Measurements from ENCODE around the gene LCTL.
A peak's percentile ranks its signal among the peaks of the same experiment; 100 is the strongest.
"Not testable (repeated sequence)": the region's sequence is repeated elsewhere in the genome, so short reads cannot be mapped to it uniquely, and the experiment has no call there.

LCTL gene

GRCh38 chr15:66592505-66593218, 26.9 kb upstream of the LCTL start:
- no peak for DNase-seq (ENCODE audit: low spot score)

DNA sequence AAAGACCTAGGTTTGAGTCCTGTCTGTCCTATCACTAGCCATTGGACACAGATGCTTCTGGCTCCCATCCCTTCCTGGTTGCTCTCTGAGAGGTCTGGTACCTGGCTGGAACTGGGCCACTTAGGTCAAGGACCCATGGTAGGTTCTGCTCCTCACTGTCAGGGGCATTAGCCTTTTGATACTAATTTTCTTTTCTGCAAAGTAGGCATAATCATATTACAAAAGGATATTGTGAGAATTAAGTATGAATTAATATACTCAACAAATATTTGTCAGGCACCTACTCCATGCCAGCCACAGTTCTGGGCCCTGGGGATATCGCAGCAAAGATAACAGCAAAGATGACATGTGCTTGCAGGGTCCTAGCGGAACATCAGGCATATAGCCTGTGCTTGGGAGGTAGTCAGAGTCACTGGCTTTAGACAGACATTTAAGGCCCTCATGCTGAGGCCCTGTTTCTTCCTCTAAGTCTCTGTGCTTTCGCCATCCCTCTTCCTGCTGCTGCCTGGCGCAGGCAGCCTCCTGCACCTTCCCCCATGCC, 25.6 kb upstream of the LCTL start:
- DNase-seq (ENCODE audit: low spot score), result no peak

GRCh38 chr15:66590435-66590834, 24.6 kb upstream of the LCTL start:
- no peak for DNase-seq (ENCODE audit: low spot score)

DNA sequence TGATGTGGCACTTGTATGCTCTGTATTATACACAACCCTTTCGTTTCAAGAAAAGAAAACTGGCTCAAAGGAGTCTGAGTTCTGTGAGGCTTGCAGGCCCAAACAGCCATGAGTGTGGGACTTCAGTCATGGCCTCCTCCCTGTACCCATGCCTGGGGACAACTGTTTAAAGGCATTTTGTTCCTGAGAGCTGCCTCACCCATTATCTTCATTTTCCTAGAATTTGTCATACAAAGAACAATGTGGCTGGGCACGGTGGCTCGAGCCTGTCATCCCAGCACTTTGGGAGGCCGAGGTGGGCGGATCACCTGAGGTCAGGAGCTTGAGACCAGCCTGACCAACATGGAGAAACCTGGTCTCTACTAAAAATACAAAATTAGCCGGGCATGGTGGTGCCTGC, 23.6 kb upstream of the LCTL start:
- DNase-seq (ENCODE audit: low spot score), result not testable (repeated sequence)

- DNase-seq (ENCODE audit: low spot score), result no peak
Measured at GRCh38 chr15:66588971-66589370, 23.2 kb upstream of the LCTL start.

DNA sequence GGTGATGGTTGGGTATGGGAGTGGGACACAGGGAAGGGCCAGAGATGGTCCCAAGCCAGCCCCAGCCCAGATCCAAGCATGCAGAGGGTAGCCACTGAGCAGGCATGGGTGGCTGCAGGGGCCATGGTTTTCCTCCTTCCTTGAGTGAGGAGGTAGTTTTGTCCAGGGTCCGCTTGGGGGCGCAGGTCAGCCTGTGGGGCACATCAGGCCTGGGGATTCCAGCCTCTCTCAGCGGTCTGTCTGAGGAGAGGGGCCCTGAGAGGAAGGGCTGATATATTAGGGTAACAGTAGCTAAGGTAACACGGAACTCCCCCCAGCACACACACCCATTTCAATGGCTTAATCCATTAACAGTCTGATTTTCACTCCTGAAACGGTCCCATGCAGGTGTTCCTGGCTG, 22.7 kb upstream of the LCTL start:
- no peak for DNase-seq (ENCODE audit: low spot score)

DNA sequence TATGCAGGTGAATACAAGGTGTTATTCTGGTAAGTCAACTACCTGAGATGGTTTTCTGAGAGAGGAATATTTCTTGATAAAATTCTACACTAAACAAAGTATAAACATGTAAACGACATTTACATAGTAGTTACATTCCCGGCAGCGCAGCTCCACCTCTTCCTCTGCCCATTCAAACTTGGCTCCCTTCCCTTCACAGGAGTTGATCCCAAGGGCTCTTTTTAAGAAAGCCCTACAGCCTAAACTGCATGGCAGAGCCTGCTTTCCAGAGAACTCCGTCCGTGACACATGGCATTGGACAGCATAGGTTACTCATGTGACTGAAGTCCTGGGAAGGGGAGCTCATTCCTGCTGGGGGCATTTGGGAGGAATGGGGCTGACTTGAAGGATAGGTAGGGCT, 22.0 kb upstream of the LCTL start:
- DNase-seq (ENCODE audit: low spot score), result no peak

DNA sequence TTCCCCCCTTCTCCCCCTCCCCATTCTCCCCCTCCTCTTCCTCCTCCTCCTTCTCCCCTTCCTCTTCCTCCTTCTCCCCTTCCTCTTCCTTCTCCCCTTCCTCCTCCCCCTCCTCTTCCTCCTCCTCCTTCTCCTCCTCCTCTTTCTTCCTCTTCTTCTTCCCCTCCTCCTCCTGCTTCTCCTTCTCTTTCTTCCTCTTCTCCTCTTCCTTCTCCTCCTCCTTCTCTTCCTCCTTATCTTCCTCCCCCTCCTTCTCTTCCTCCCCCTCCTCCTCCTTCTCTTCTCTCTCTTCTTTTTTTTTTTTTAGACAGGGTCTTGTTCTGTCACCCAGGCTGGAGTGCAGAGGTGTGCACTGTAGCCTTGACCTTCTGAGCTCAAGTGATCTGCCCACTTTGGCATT, 21.2 kb upstream of the LCTL start:
- no peak for DNase-seq (ENCODE audit: low spot score)

DNA sequence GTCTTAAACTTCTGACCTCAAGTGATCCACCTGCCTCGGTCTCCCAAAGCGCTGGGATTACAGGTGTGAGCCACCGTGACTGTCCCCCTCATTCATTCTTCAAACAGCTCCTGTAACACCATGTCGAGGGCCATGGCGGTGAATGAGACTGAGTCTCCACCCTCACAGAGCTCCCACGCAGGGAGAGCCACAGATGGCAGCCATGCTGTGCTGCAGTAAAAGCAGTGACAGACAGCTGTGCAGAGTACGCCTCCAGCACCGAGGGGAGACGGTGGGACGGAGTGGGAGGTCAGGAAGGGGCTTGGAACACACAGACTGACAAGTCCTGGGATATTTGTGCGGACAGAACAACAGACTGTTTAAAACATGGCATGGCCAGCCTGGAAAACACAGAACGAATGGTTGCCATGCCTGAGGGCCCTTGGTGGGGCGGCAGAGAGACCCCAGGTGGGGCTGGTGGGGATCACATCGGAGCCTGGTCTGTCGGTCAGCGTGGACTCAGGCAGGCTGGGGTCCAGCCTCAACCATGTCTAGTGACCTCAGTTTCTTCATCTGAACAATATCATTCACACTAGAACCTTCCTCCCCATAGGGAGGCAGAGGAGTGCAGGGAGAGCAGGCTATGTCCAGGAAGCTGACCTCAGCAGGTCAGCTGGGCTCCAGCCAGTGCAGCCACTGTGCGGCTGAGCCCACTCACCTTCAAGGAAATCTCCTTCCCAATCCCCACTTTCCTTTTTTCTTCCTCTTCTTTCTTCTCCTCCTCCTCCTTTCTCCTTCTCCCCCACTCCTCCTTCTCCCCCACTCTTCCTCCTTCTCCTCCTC, 20.6 kb upstream of the LCTL start:
- DNase-seq (ENCODE audit: low spot score), result no peak

GRCh38 chr15:66581972-66582537, 16.3 kb upstream of the LCTL start:
- no peak for DNase-seq (ENCODE audit: low spot score)

- DNase-seq (ENCODE audit: low spot score), result no peak
Measured at GRCh38 chr15:66580643-66581042, 14.8 kb upstream of the LCTL start.

GRCh38 chr15:66578286-66578875, 12.6 kb upstream of the LCTL start:
- no peak for DNase-seq (ENCODE audit: low spot score)

- DNase-seq (ENCODE audit: low spot score), result no peak
Measured at GRCh38 chr15:66574596-66574950, 8.8 kb upstream of the LCTL start.

DNA sequence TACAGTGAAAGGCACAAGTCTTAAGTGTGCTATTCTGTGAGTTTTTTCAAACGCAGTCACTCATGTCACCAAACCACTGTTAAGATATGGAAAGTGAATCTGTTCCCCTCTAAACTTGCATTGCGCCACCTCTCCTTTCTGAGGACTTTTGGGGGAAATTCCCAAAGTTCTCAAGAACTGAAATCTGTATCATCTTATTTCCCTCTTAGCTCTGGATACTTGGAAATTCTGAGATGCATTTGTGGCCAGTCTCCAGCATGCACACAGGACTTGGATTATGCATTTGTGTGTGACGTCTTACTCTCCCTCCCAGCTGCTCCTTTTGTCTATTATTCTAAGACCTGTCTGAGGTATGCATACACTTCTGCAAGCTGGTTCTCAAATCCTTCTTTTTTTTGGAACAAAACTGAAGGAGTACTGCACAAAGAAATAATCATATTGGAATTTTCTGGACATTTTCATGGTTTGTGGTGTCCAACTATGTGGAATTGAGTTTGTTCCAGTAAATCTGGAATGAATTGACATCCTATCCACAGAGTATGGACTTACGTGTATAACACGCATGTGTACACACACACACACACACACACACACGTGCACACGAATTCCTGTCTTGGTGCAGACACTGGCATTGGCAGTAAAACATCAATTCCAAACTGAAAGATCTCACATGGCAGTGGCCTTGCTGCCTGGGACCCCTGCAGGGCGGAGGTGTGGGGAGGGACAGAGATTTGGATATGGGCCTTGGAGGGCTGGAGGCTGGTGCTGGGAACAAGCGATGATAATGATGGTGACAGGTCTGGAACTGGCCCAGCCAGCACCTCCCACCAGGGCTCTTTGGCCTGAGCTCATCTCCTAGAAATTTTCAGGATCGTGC, 8.2 kb upstream of the LCTL start:
- DNase-seq (ENCODE audit: low spot score), result peak; percentile 54

GRCh38 chr15:66573348-66573718, 7.5 kb upstream of the LCTL start:
- DNase-seq (ENCODE audit: low spot score), result no peak

- no peak for DNase-seq (ENCODE audit: low spot score)
Measured at GRCh38 chr15:66572146-66572545, 6.3 kb upstream of the LCTL start.

GRCh38 chr15:66570842-66571478, 5.2 kb upstream of the LCTL start:
- no peak for DNase-seq (ENCODE audit: low spot score)

DNA sequence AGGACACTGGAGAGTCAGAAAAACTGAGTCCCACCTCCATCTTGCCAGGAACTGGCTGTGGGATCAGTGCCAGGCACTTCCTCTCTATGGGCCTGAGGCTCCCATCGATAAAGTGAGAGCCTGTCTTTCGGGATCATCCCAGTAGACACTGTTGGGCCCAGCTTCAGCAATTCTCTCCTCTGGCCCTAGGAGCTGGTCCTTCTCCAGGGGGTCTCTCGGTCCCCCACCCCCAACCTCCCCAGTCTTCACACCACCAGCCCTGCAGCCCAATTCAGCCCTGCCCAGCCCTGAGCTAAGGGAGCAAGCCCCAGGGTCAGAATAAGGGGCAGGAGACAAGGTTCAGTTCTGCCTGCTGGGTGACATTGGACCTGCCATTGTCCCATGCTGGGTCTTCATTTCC, 4.5 kb upstream of the LCTL start:
- DNase-seq (ENCODE audit: low spot score), result no peak

- no peak for DNase-seq (ENCODE audit: low spot score)
Measured at GRCh38 chr15:66569461-66570137, 3.8 kb upstream of the LCTL start.

- DNase-seq (ENCODE audit: low spot score), result no peak
Measured at GRCh38 chr15:66567897-66568296, 2.1 kb upstream of the LCTL start.

All from AG08396 (cell line).